Keratinocyte (primary cell): ENCODE results near the gene MED19.

ENCODE experiments used
- CTCF ChIP-seq, 3 experiments: IDR thresholded peaks in 1 of 3; conservative IDR thresholded peaks in 1 of 3; optimal IDR thresholded peaks in 1 of 3; 2 replicates in 2 of 3; 3 replicates in 1 of 3; pipeline versions ENCODE3 to v1.5.1; 2011; ENCODE audit warnings: low read length in 3 of 3, mild to moderate bottlenecking in 3 of 3, moderate library complexity in 2 of 3, control low read depth in 1 of 3, inconsistent platforms in 1 of 3; ENCODE audit not compliant: insufficient read depth in 2 of 3; ENCODE audit errors: extremely low read depth in 1 of 3
- EZH2 ChIP-seq: IDR thresholded peaks from one replicate; pipeline ENCODE4 v1.6.1; 2012; ENCODE audit warnings: inconsistent platforms, mild to moderate bottlenecking, low read length, moderate library complexity

- no peak for TF ChIP-seq CTCF (optimal IDR thresholded peaks at IDR 0.05 in 1 of 3, IDR thresholded peaks at IDR 0.05 in 1 of 3, conservative IDR thresholded peaks at IDR 0.05 in 1 of 3; ENCODE audit: extremely low read depth in 1 of 3, insufficient read depth in 2 of 3, low read length in 3 of 3)
- TF ChIP-seq EZH2: no peak
These were observed at the start of gene MED19 for GRCh38 chr11:57711414-57712255.
